WERI-Rb-1 (cell line): ENCODE results near the gene NKAIN2.
"Not testable (repeated sequence)": the region's sequence is repeated elsewhere in the genome, so short reads cannot be mapped to it uniquely, and the experiment has no call there.

ENCODE experiments used
- DNase-seq: peaks from one replicate; pipeline ENCODE4 v3.0.0-alpha.2; 2020
- H3K27ac ChIP-seq: fragments of 250-450 bp; sonication (Bioruptor Pico); 2 replicates; pipeline ENCODE4 v1.5.1; 2020; ENCODE audit warnings: mild to moderate bottlenecking, moderate library complexity
- H3K27me3 ChIP-seq: fragments of 250-450 bp; sonication (Bioruptor Pico); 2 replicates; pipeline ENCODE4 v1.5.1; 2021; ENCODE audit warnings: mild to moderate bottlenecking, low read depth, moderate library complexity; ENCODE audit not compliant: insufficient read depth, severe bottlenecking
- H3K36me3 ChIP-seq: fragments of 250-450 bp; sonication (Bioruptor Pico); 2 replicates; pipeline ENCODE4 v1.5.1; 2020; ENCODE audit warnings: mild to moderate bottlenecking, moderate library complexity
- H3K4me3 ChIP-seq: 2 replicates; pipeline ENCODE4 v1.5.1; 2011; ENCODE audit warnings: low read depth, mild to moderate bottlenecking, control low read depth, low read length
- H3K9me3 ChIP-seq: fragments of 250-450 bp; sonication (Bioruptor Pico); 2 replicates; pipeline ENCODE4 v1.5.1; 2021; ENCODE audit warnings: mild to moderate bottlenecking, moderate library complexity; ENCODE audit not compliant: severe bottlenecking
- CTCF ChIP-seq: IDR thresholded peaks from 2 replicates; pipeline ENCODE4 v1.5.1; 2011; ENCODE audit warnings: low read depth, mild to moderate bottlenecking, control low read depth, inconsistent platforms, low read length

Gene NKAIN2

GRCh38 chr6:124446961-124447360 is 643.3 kb downstream of the NKAIN2 start:
- no peak overlapping the region for H3K27ac ChIP-seq
- H3K9me3 ChIP-seq = no peaks in the 10 kb centered on the region
- no peak for TF ChIP-seq CTCF
- no peak for DNase-seq
- no peaks in the 10 kb centered on the region for H3K36me3 ChIP-seq
- H3K27me3 ChIP-seq = no peaks in the 10 kb centered on the region
- H3K4me3 ChIP-seq = no peak overlapping the region

GRCh38 chr6:124459268-124459667 is 655.6 kb downstream of the NKAIN2 start:
- Histone ChIP-seq H3K27me3 (no peaks in the 10 kb centered on the region), H3K4me3 (no peak overlapping the region), H3K27ac (no peak overlapping the region), H3K36me3 (no peaks in the 10 kb centered on the region), H3K9me3 (no peaks in the 10 kb centered on the region)
- no peak for DNase-seq
- TF ChIP-seq CTCF = no peak

GRCh38 chr6:124462750-124463149 is 659.1 kb downstream of the NKAIN2 start:
- Histone ChIP-seq H3K4me3 (no peak overlapping the region), H3K9me3 (no peaks in the 10 kb centered on the region), H3K27me3 (no peaks in the 10 kb centered on the region), H3K27ac (0 out of 2 replicates have a peak overlapping the region, but pooled peaks have one; percentile 10), H3K36me3 (no peaks in the 10 kb centered on the region)
- TF ChIP-seq CTCF = no peak
- no peak for DNase-seq

GRCh38 chr6:124463271-124463670 is 659.6 kb downstream of the NKAIN2 start:
- H3K4me3 ChIP-seq = no peak overlapping the region
- TF ChIP-seq CTCF = no peak
- no peak overlapping the region for H3K27ac ChIP-seq
- no peak for DNase-seq
- no peaks in the 10 kb centered on the region for H3K36me3 ChIP-seq
- no peaks in the 10 kb centered on the region for H3K27me3 ChIP-seq
- no peaks in the 10 kb centered on the region for H3K9me3 ChIP-seq

- H3K27ac ChIP-seq, H3K4me3 ChIP-seq, H3K27me3 ChIP-seq, H3K36me3 ChIP-seq, DNase-seq, H3K9me3 ChIP-seq: not testable (repeated sequence)
These were observed 660.9 kb downstream of the NKAIN2 start for GRCh38 chr6:124464600-124464999.

- no peak for DNase-seq
- H3K9me3 ChIP-seq = no peaks in the 10 kb centered on the region
- no peaks in the 10 kb centered on the region for H3K36me3 ChIP-seq
- no peaks in the 10 kb centered on the region for H3K27me3 ChIP-seq
- H3K27ac ChIP-seq = no peak overlapping the region
- TF ChIP-seq CTCF = no peak
- no peak overlapping the region for H3K4me3 ChIP-seq
These were observed 663.3 kb downstream of the NKAIN2 start for GRCh38 chr6:124466949-124467348.
